KMS-11 (cell line): Measurements from ENCODE around the gene GPC2.
"Not testable (repeated sequence)": the region's sequence is repeated elsewhere in the genome, so short reads cannot be mapped to it uniquely, and the experiment has no call there.

Experiments
- H2AFZ ChIP-seq: fragments of 200-600 bp; sonication (generic); 2 replicates; pipeline ENCODE4 v1.6.1; 2016; ENCODE audit warnings: antibody characterized with exemption, mixed run types, low read depth
- H3K27ac ChIP-seq: fragments of 200-600 bp; sonication (generic); 2 replicates; pipeline ENCODE4 v1.6.1; 2016; ENCODE audit warnings: mild to moderate bottlenecking, mixed run types
- H3K27me3 ChIP-seq: fragments of 200-600 bp; sonication (generic); 2 replicates; pipeline ENCODE4 v1.6.1; 2017; ENCODE audit warnings: mild to moderate bottlenecking, low read depth, mixed run types, moderate library complexity; ENCODE audit not compliant: insufficient read depth
- H3K36me3 ChIP-seq: fragments of 200-600 bp; sonication (generic); 2 replicates; pipeline ENCODE4 v1.6.1; 2017; ENCODE audit warnings: mild to moderate bottlenecking, mixed run types; ENCODE audit not compliant: insufficient read depth
- H3K4me1 ChIP-seq: fragments of 200-600 bp; sonication (generic); 2 replicates; pipeline ENCODE4 v1.6.1; 2016; ENCODE audit warnings: mild to moderate bottlenecking, low read depth, mixed run types; ENCODE audit not compliant: poor library complexity, severe bottlenecking
- H3K4me2 ChIP-seq: fragments of 200-600 bp; sonication (generic); 2 replicates; pipeline ENCODE4 v1.7.0; 2016; ENCODE audit warnings: mild to moderate bottlenecking, mixed run types
- H3K4me3 ChIP-seq: fragments of 200-600 bp; sonication (generic); IDR thresholded peaks from 2 replicates; pipeline ENCODE4 v1.6.1; 2017; ENCODE audit warnings: low read depth, low read length, mixed read lengths; ENCODE audit not compliant: insufficient read depth
- H3K79me2 ChIP-seq: fragments of 200-600 bp; sonication (generic); 2 replicates; pipeline ENCODE4 v1.6.1; 2016; ENCODE audit warnings: low read depth, mixed run types; ENCODE audit not compliant: insufficient read depth
- H3K9ac ChIP-seq: fragments of 200-600 bp; sonication (generic); 2 replicates; pipeline ENCODE4 v1.6.1; 2016; ENCODE audit warnings: mild to moderate bottlenecking, mixed run types
- H4K20me1 ChIP-seq: fragments of 200-600 bp; sonication (generic); 2 replicates; pipeline ENCODE4 v1.6.1; 2016; ENCODE audit warnings: mild to moderate bottlenecking, mixed run types; ENCODE audit not compliant: insufficient read depth
- TF ChIP-seq, protein P1 (sequence below): fragments of 200-600 bp; sonication (generic); conservative IDR thresholded peaks from 2 replicates; pipeline ENCODE4 v1.6.1; 2017; ENCODE audit warnings: low read depth, mild to moderate bottlenecking, antibody characterized with exemption, low read length, moderate library complexity, mixed read lengths

GPC2 gene

DNA sequence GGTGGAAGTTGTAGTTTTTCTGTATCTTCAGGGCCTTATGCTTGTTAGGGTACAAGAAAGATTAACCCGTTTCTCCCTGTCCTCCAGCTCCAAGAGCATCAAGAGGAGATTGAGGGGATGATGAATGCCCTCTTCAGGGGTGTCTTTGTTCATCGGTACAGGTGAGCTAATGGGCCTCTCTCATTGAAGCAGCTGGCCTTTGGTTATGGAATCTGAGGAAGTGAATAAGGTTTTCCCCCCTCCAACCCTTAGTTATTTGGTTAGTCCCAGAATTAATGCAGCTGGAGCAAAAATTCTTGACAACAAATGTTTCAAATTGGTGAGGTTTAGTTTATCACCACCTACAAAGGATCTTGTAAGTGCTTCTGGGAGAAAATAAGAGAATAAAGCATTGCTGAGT, 18.0 kb upstream of the GPC2 start:
- Histone ChIP-seq H3K4me2 (no peak overlapping the region), H3K79me2 (no peaks in the 10 kb centered on the region), H3K4me1 (peaks cover 6% of the 10 kb centered on the region), H3K36me3 (no peaks in the 10 kb centered on the region), H3K27me3 (peaks cover 3% of the 10 kb centered on the region; the same call in 1 of the 2 replicates), H3K4me3 (no peak overlapping the region), H3K27ac (no peak overlapping the region), H3K9ac (no peak overlapping the region), H4K20me1 (no peaks in the 10 kb centered on the region), H2AFZ (no peak overlapping the region)
- TF ChIP-seq, protein P1, sequence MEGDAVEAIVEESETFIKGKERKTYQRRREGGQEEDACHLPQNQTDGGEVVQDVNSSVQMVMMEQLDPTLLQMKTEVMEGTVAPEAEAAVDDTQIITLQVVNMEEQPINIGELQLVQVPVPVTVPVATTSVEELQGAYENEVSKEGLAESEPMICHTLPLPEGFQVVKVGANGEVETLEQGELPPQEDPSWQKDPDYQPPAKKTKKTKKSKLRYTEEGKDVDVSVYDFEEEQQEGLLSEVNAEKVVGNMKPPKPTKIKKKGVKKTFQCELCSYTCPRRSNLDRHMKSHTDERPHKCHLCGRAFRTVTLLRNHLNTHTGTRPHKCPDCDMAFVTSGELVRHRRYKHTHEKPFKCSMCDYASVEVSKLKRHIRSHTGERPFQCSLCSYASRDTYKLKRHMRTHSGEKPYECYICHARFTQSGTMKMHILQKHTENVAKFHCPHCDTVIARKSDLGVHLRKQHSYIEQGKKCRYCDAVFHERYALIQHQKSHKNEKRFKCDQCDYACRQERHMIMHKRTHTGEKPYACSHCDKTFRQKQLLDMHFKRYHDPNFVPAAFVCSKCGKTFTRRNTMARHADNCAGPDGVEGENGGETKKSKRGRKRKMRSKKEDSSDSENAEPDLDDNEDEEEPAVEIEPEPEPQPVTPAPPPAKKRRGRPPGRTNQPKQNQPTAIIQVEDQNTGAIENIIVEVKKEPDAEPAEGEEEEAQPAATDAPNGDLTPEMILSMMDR = no peak

DNA sequence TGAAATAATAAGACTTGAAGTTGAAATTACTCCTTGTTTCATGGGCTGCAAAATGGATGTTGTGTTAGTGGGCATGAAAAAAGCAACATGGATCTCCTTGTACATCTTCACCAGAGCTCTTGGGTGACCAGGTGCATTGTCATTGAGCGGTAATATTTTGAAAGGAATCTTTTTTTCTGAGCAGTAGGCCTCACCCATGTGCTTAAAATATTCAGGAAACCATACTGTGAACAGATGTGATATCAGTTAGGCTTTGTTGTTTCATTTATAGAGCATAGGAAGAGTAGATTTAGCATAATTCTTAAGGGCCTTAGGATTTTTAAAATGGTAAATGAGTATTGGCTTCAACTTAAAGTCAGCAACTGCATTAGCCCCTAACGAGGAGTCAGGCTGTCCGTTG, 15.8 kb upstream of the GPC2 start:
- H2AFZ ChIP-seq = no peak overlapping the region
- no peak overlapping the region for H3K9ac ChIP-seq
- no peaks in the 10 kb centered on the region for H3K36me3 ChIP-seq
- TF ChIP-seq, protein P1 = no peak
- H3K4me1 ChIP-seq = peaks cover 7% of the 10 kb centered on the region
- no peak overlapping the region for H3K27ac ChIP-seq
- no peaks in the 10 kb centered on the region; the same call in 1 of the 2 replicates for H3K27me3 ChIP-seq
- H4K20me1 ChIP-seq = no peaks in the 10 kb centered on the region
- no peak overlapping the region for H3K4me2 ChIP-seq
- H3K4me3 ChIP-seq = no peak overlapping the region
- H3K79me2 ChIP-seq = no peaks in the 10 kb centered on the region

DNA sequence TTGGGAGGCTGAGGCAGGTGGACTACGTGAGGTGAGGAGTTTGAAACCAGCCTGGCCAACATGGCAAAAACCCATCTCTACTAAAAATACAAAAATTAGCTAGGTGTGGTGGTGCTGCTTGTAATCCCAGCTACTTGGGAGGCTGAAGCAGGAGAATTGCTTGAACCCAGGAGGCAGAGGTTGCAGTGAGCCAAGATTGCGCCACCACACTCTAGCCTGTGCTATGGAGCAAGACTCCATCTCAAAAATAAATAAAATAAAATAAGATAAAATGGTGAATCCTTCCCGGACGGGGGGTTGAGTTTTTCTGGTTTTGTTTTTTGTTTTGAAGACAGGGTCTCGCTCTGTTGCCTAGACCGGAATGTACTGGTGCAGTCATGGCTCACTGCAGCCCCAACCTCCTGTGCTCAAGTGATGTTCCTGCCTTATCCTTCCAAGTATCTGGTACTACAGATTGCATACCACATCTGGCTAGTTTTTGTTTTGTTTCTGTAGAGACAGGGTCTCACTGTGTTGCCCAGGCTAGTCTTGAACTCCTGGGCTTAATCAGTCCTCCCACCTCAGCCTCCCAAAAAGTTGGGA, 15.2 kb upstream of the GPC2 start:
- not testable (repeated sequence) for H3K79me2 ChIP-seq, H2AFZ ChIP-seq, H3K36me3 ChIP-seq, H3K4me2 ChIP-seq, H3K4me1 ChIP-seq, H3K9ac ChIP-seq, H4K20me1 ChIP-seq, H3K27me3 ChIP-seq, H3K27ac ChIP-seq, H3K4me3 ChIP-seq

DNA sequence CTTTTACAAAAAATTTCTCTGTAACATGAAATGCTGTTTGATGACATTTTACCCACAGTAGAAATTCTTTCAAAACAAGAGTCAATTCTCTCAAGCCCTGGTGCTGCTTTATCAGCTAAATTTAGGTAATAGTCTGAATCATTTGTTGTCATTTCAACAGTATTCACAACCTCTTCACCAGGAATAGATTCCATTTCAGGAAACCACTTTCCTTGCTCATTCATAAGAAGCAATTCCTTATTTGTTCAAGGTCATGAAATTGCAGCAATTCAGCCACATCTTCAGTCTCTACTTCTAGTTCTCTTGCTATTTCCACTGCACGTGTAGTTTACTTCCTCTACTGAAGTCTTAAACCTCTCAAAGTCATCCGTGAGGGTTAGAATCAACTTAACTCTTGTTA, 14.6 kb upstream of the GPC2 start:
- no peak overlapping the region for H2AFZ ChIP-seq
- no peaks in the 10 kb centered on the region for H4K20me1 ChIP-seq
- no peak overlapping the region for H3K27ac ChIP-seq
- no peaks in the 10 kb centered on the region for H3K27me3 ChIP-seq
- H3K36me3 ChIP-seq = no peaks in the 10 kb centered on the region
- no peak overlapping the region for H3K4me3 ChIP-seq
- H3K9ac ChIP-seq = no peak overlapping the region
- no peak overlapping the region for H3K4me2 ChIP-seq
- peaks cover 7% of the 10 kb centered on the region for H3K4me1 ChIP-seq
- no peaks in the 10 kb centered on the region for H3K79me2 ChIP-seq
- TF ChIP-seq, protein P1 = no peak

DNA sequence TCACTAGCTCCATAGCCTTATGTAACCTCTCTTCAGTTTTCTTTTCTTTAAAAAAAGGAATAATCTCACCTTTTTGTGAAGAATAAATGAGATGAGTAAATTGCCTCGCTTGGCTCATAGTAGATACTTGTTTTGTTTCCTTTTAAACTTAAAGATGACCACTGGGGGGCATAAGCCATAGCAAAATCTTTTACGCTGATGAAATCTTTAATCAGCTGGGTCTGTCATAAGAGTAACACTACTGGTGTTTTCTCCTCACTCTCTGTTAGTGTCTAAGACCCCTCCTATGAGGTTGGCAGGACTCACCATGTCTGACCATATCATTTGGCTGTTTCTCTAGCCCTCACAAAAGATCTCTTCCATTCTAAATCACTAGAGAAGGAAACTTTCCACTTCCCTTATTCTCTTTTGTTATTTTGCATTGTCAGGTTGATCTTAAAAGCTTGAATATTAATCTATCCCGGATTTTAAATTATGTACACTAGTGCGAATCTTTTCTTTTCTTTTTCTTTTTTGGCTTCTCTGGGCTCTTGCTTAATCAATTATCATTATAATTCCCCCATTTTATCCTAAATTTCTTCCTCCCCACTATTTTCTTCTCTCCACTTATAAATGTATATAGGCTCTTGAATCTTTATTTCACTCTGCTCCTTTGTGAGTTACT, 13.0 kb upstream of the GPC2 start:
- no peaks in the 10 kb centered on the region for H4K20me1 ChIP-seq
- no peak overlapping the region for H3K27ac ChIP-seq
- no peak overlapping the region for H3K4me3 ChIP-seq
- no peak overlapping the region for H3K9ac ChIP-seq
- no peaks in the 10 kb centered on the region for H3K79me2 ChIP-seq
- peaks cover 7% of the 10 kb centered on the region for H3K4me1 ChIP-seq
- TF ChIP-seq, protein P1 = peak; percentile 27; the same call in 1 of the 2 replicates
- no peak overlapping the region for H3K4me2 ChIP-seq
- no peak overlapping the region for H2AFZ ChIP-seq
- H3K36me3 ChIP-seq = no peaks in the 10 kb centered on the region
- no peaks in the 10 kb centered on the region for H3K27me3 ChIP-seq
